ENCODE results near the gene RXFP1.

RXFP1 gene

GRCh38 chr4:158613046-158613445, 91.4 kb downstream of the RXFP1 start:
- no peak overlapping the region for H3K27ac ChIP-seq (ENCODE audit: low read depth, low read length)
- no peak overlapping the region for H3K9ac ChIP-seq (ENCODE audit: low read depth, low read length)
- no peaks in the 10 kb centered on the region for H3K4me1 ChIP-seq (ENCODE audit: control insufficient read depth, insufficient read depth, low read length)
- no peak overlapping the region for H3K4me3 ChIP-seq (ENCODE audit: low read depth, low read length)
- no peaks in the 10 kb centered on the region for H3K36me3 ChIP-seq (ENCODE audit: control insufficient read depth, insufficient read depth, low read length)
- H3K27me3 ChIP-seq (ENCODE audit: control insufficient read depth, insufficient read depth, low read length): no peaks in the 10 kb centered on the region
- H3K9me3 ChIP-seq (ENCODE audit: control insufficient read depth, insufficient read depth, low read length): no peaks in the 10 kb centered on the region

- Histone ChIP-seq H3K9me3 (ENCODE audit: control insufficient read depth, insufficient read depth, low read length) (no peaks in the 10 kb centered on the region), H3K9ac (ENCODE audit: low read depth, low read length) (no peak overlapping the region), H3K27me3 (ENCODE audit: control insufficient read depth, insufficient read depth, low read length) (no peaks in the 10 kb centered on the region), H3K4me1 (ENCODE audit: control insufficient read depth, insufficient read depth, low read length) (no peaks in the 10 kb centered on the region), H3K36me3 (ENCODE audit: control insufficient read depth, insufficient read depth, low read length) (no peaks in the 10 kb centered on the region), H3K27ac (ENCODE audit: low read depth, low read length) (no peak overlapping the region), H3K4me3 (ENCODE audit: low read depth, low read length) (no peak overlapping the region)
These were observed 96.3 kb downstream of the RXFP1 start for GRCh38 chr4:158617956-158618355.

- Histone ChIP-seq H3K36me3 (ENCODE audit: control insufficient read depth, insufficient read depth, low read length) (no peaks in the 10 kb centered on the region), H3K27me3 (ENCODE audit: control insufficient read depth, insufficient read depth, low read length) (no peaks in the 10 kb centered on the region), H3K9me3 (ENCODE audit: control insufficient read depth, insufficient read depth, low read length) (no peaks in the 10 kb centered on the region), H3K27ac (ENCODE audit: low read depth, low read length) (no peak overlapping the region), H3K4me1 (ENCODE audit: control insufficient read depth, insufficient read depth, low read length) (peaks cover 7% of the 10 kb centered on the region), H3K4me3 (ENCODE audit: low read depth, low read length) (no peak overlapping the region), H3K9ac (ENCODE audit: low read depth, low read length) (no peak overlapping the region)
These were observed 100.0 kb downstream of the RXFP1 start for GRCh38 chr4:158621729-158622128.

- H3K4me3 ChIP-seq (ENCODE audit: low read depth, low read length): no peak overlapping the region
- H3K9ac ChIP-seq (ENCODE audit: low read depth, low read length): no peak overlapping the region
- no peaks in the 10 kb centered on the region for H3K36me3 ChIP-seq (ENCODE audit: control insufficient read depth, insufficient read depth, low read length)
- H3K27ac ChIP-seq (ENCODE audit: low read depth, low read length): no peak overlapping the region
- no peaks in the 10 kb centered on the region for H3K27me3 ChIP-seq (ENCODE audit: control insufficient read depth, insufficient read depth, low read length)
- peaks cover 7% of the 10 kb centered on the region for H3K4me1 ChIP-seq (ENCODE audit: control insufficient read depth, insufficient read depth, low read length)
- no peaks in the 10 kb centered on the region for H3K9me3 ChIP-seq (ENCODE audit: control insufficient read depth, insufficient read depth, low read length)
These were observed 100.6 kb downstream of the RXFP1 start for GRCh38 chr4:158622251-158622650.

- Histone ChIP-seq H3K4me1 (ENCODE audit: control insufficient read depth, insufficient read depth, low read length) (peaks cover 7% of the 10 kb centered on the region), H3K36me3 (ENCODE audit: control insufficient read depth, insufficient read depth, low read length) (no peaks in the 10 kb centered on the region), H3K9me3 (ENCODE audit: control insufficient read depth, insufficient read depth, low read length) (no peaks in the 10 kb centered on the region), H3K4me3 (ENCODE audit: low read depth, low read length) (no peak overlapping the region), H3K27me3 (ENCODE audit: control insufficient read depth, insufficient read depth, low read length) (no peaks in the 10 kb centered on the region), H3K27ac (ENCODE audit: low read depth, low read length) (no peak overlapping the region), H3K9ac (ENCODE audit: low read depth, low read length) (no peak overlapping the region)
These were observed 103.3 kb downstream of the RXFP1 start for GRCh38 chr4:158624889-158625478.

GRCh38 chr4:158625544-158625943, 103.9 kb downstream of the RXFP1 start:
- Histone ChIP-seq H3K27me3 (ENCODE audit: control insufficient read depth, insufficient read depth, low read length) (no peaks in the 10 kb centered on the region), H3K9ac (ENCODE audit: low read depth, low read length) (no peak overlapping the region), H3K36me3 (ENCODE audit: control insufficient read depth, insufficient read depth, low read length) (no peaks in the 10 kb centered on the region), H3K4me3 (ENCODE audit: low read depth, low read length) (no peak overlapping the region), H3K4me1 (ENCODE audit: control insufficient read depth, insufficient read depth, low read length) (peaks cover 7% of the 10 kb centered on the region), H3K27ac (ENCODE audit: low read depth, low read length) (no peak overlapping the region), H3K9me3 (ENCODE audit: control insufficient read depth, insufficient read depth, low read length) (no peaks in the 10 kb centered on the region)

GRCh38 chr4:158630893-158631292, 109.2 kb downstream of the RXFP1 start:
- no peaks in the 10 kb centered on the region for H3K36me3 ChIP-seq (ENCODE audit: control insufficient read depth, insufficient read depth, low read length)
- no peak overlapping the region for H3K4me3 ChIP-seq (ENCODE audit: low read depth, low read length)
- no peaks in the 10 kb centered on the region for H3K9me3 ChIP-seq (ENCODE audit: control insufficient read depth, insufficient read depth, low read length)

GRCh38 chr4:158636619-158637018, 114.9 kb downstream of the RXFP1 start:
- H3K9me3 ChIP-seq (ENCODE audit: control insufficient read depth, insufficient read depth, low read length): no peaks in the 10 kb centered on the region
- H3K27me3 ChIP-seq (ENCODE audit: control insufficient read depth, insufficient read depth, low read length): no peaks in the 10 kb centered on the region
- no peaks in the 10 kb centered on the region for H3K4me1 ChIP-seq (ENCODE audit: control insufficient read depth, insufficient read depth, low read length)
- H3K27ac ChIP-seq (ENCODE audit: low read depth, low read length): no peak overlapping the region
- no peak overlapping the region for H3K4me3 ChIP-seq (ENCODE audit: low read depth, low read length)
- H3K9ac ChIP-seq (ENCODE audit: low read depth, low read length): no peak overlapping the region
- H3K36me3 ChIP-seq (ENCODE audit: control insufficient read depth, insufficient read depth, low read length): no peaks in the 10 kb centered on the region

More at GRCh38 chr4:158630893-158631292, 109.2 kb downstream of the RXFP1 start:
- H3K4me1 ChIP-seq (ENCODE audit: control insufficient read depth, insufficient read depth, low read length): no peaks in the 10 kb centered on the region
- no peak overlapping the region for H3K9ac ChIP-seq (ENCODE audit: low read depth, low read length)
- H3K27ac ChIP-seq (ENCODE audit: low read depth, low read length): no peak overlapping the region
- H3K27me3 ChIP-seq (ENCODE audit: control insufficient read depth, insufficient read depth, low read length): no peaks in the 10 kb centered on the region

GRCh38 chr4:158644356-158644755, 122.7 kb downstream of the RXFP1 start:
- H3K36me3 ChIP-seq (ENCODE audit: control insufficient read depth, insufficient read depth, low read length): no peaks in the 10 kb centered on the region
- no peak overlapping the region for H3K9ac ChIP-seq (ENCODE audit: low read depth, low read length)
- H3K9me3 ChIP-seq (ENCODE audit: control insufficient read depth, insufficient read depth, low read length): no peaks in the 10 kb centered on the region
- H3K27me3 ChIP-seq (ENCODE audit: control insufficient read depth, insufficient read depth, low read length): no peaks in the 10 kb centered on the region
- no peak overlapping the region for H3K4me3 ChIP-seq (ENCODE audit: low read depth, low read length)
- H3K27ac ChIP-seq (ENCODE audit: low read depth, low read length): no peak overlapping the region
- no peaks in the 10 kb centered on the region for H3K4me1 ChIP-seq (ENCODE audit: control insufficient read depth, insufficient read depth, low read length)

- Histone ChIP-seq H3K27ac (ENCODE audit: low read depth, low read length) (no peak overlapping the region), H3K9ac (ENCODE audit: low read depth, low read length) (no peak overlapping the region), H3K4me1 (ENCODE audit: control insufficient read depth, insufficient read depth, low read length) (no peaks in the 10 kb centered on the region), H3K4me3 (ENCODE audit: low read depth, low read length) (no peak overlapping the region), H3K9me3 (ENCODE audit: control insufficient read depth, insufficient read depth, low read length) (no peaks in the 10 kb centered on the region), H3K36me3 (ENCODE audit: control insufficient read depth, insufficient read depth, low read length) (no peaks in the 10 kb centered on the region), H3K27me3 (ENCODE audit: control insufficient read depth, insufficient read depth, low read length) (no peaks in the 10 kb centered on the region)
These were observed 123.1 kb downstream of the RXFP1 start for GRCh38 chr4:158644760-158645159.

- H3K36me3 ChIP-seq (ENCODE audit: control insufficient read depth, insufficient read depth, low read length): no peaks in the 10 kb centered on the region
- H3K4me3 ChIP-seq (ENCODE audit: low read depth, low read length): no peak overlapping the region
- H3K27me3 ChIP-seq (ENCODE audit: control insufficient read depth, insufficient read depth, low read length): no peaks in the 10 kb centered on the region
These were observed 127.5 kb downstream of the RXFP1 start for GRCh38 chr4:158649111-158649680.

More at GRCh38 chr4:158649111-158649680, 127.5 kb downstream of the RXFP1 start:
- no peak overlapping the region for H3K9ac ChIP-seq (ENCODE audit: low read depth, low read length)
- no peaks in the 10 kb centered on the region for H3K4me1 ChIP-seq (ENCODE audit: control insufficient read depth, insufficient read depth, low read length)
- no peaks in the 10 kb centered on the region for H3K9me3 ChIP-seq (ENCODE audit: control insufficient read depth, insufficient read depth, low read length)
- H3K27ac ChIP-seq (ENCODE audit: low read depth, low read length): no peak overlapping the region
